GM13977 (cell line): ENCODE measurements around the gene COL4A3.

Source experiments
- DNase-seq: peaks from one replicate; pipeline ENCODE4 v3.0.0; 2012; ENCODE audit warnings: low spot score
- CTCF ChIP-seq: IDR thresholded peaks from 2 replicates; pipeline ENCODE4 v1.5.1; 2012; ENCODE audit warnings: mild to moderate bottlenecking, control low read depth; ENCODE audit not compliant: insufficient read depth; ENCODE audit errors: extremely low read depth, missing control alignments
- in situ Hi-C: fragments of 300-500 bp; cut with MboI; formaldehyde crosslinking; loops from one replicate; pipeline ENCODE4 v1.12.0; 2022; ENCODE audit warnings: low sequenced_read_pairs, low pct_unique_long_range_greater_than_20kb, mixed read lengths, inconsistent platforms; ENCODE audit not compliant: unreplicated experiment

The COL4A3 gene

GRCh38 chr2:227194219-227194618, 29.8 kb downstream of the COL4A3 start:
- in situ Hi-C loops = no loop called here
- no peak for TF ChIP-seq CTCF
- no peak for DNase-seq

- TF ChIP-seq CTCF = no peak
- DNase-seq = no peak
- in situ Hi-C loops = no loop called here
Observed at GRCh38 chr2:227198866-227199265, 34.4 kb downstream of the COL4A3 start.

GRCh38 chr2:227201771-227202170, 37.3 kb downstream of the COL4A3 start:
- no peak for TF ChIP-seq CTCF
- in situ Hi-C loops = no loop called here
- DNase-seq = no peak

GRCh38 chr2:227204452-227204851, 40.0 kb downstream of the COL4A3 start:
- no peak for TF ChIP-seq CTCF
- in situ Hi-C loops = no loop called here
- no peak for DNase-seq

- no peak for DNase-seq
- in situ Hi-C loops = no loop called here
- TF ChIP-seq CTCF = no peak
Observed at GRCh38 chr2:227205701-227206100, 41.3 kb downstream of the COL4A3 start.

GRCh38 chr2:227206406-227206805, 42.0 kb downstream of the COL4A3 start:
- in situ Hi-C loops = no loop called here
- TF ChIP-seq CTCF = no peak
- no peak for DNase-seq

- no peak for TF ChIP-seq CTCF
- in situ Hi-C loops = no loop called here
- no peak for DNase-seq
Observed at GRCh38 chr2:227207573-227207972, 43.1 kb downstream of the COL4A3 start.
